Nephron progenitor cell (in vitro differentiated cells): Measurements from ENCODE around the gene GBP2.

ENCODE experiments used
- DNase-seq: peaks from one replicate; pipeline ENCODE4 v3.0.0; 2021
- H3K27ac Mint-ChIP-seq: 2 replicates; pipeline ENCODE4 v1.8.0; 2021; ENCODE audit warnings: mild to moderate bottlenecking, moderate library complexity, mixed read lengths
- H3K27me3 Mint-ChIP-seq: 2 replicates; pipeline ENCODE4 v1.8.0; 2021; ENCODE audit warnings: mild to moderate bottlenecking, low read depth, mixed read lengths; ENCODE audit not compliant: poor library complexity
- H3K36me3 Mint-ChIP-seq: 2 replicates; pipeline ENCODE4 v1.8.0; 2021; ENCODE audit warnings: low read depth, mixed read lengths
- H3K4me1 Mint-ChIP-seq: 2 replicates; pipeline ENCODE4 v1.8.0; 2021; ENCODE audit warnings: mixed read lengths
- H3K4me3 Mint-ChIP-seq: 2 replicates; pipeline ENCODE4 v1.8.0; 2021; ENCODE audit warnings: mild to moderate bottlenecking, moderate library complexity, mixed read lengths
- H3K9me3 Mint-ChIP-seq: 2 replicates; pipeline ENCODE4 v1.8.0; 2021; ENCODE audit warnings: mild to moderate bottlenecking, moderate library complexity, mixed read lengths
- CTCF ChIP-seq: fragments of 200-600 bp; sonication (generic); IDR thresholded peaks from 2 replicates; pipeline ENCODE4 v1.5.0; 2021; ENCODE audit warnings: antibody characterized with exemption

The GBP2 gene

GRCh38 chr1:89169166-89169565 is 43.3 kb upstream of the GBP2 start:
- no peak for DNase-seq
- no peak for TF ChIP-seq CTCF
- Mint-ChIP-seq H3K4me1 (no peaks in the 10 kb centered on the region), H3K9me3 (no peaks in the 10 kb centered on the region), H3K4me3 (no peak overlapping the region), H3K27ac (no peak overlapping the region), H3K36me3 (no peaks in the 10 kb centered on the region), H3K27me3 (peaks cover 3% of the 10 kb centered on the region)

GRCh38 chr1:89167590-89168230 is 41.8 kb upstream of the GBP2 start:
- DNase-seq, result no peak
- H3K9me3 Mint-ChIP-seq, result no peaks in the 10 kb centered on the region
- no peaks in the 10 kb centered on the region for H3K36me3 Mint-ChIP-seq
- peaks cover 3% of the 10 kb centered on the region for H3K27me3 Mint-ChIP-seq
- H3K4me1 Mint-ChIP-seq, result no peaks in the 10 kb centered on the region
- TF ChIP-seq CTCF, result no peak
- H3K4me3 Mint-ChIP-seq, result no peak overlapping the region
- H3K27ac Mint-ChIP-seq, result no peak overlapping the region

GRCh38 chr1:89166705-89167104 is 40.8 kb upstream of the GBP2 start:
- H3K36me3 Mint-ChIP-seq, result no peaks in the 10 kb centered on the region
- TF ChIP-seq CTCF, result no peak
- H3K27me3 Mint-ChIP-seq, result peaks cover 3% of the 10 kb centered on the region
- no peak overlapping the region for H3K4me3 Mint-ChIP-seq
- no peak for DNase-seq
- peaks cover 2% of the 10 kb centered on the region for H3K9me3 Mint-ChIP-seq
- H3K4me1 Mint-ChIP-seq, result no peaks in the 10 kb centered on the region
- no peak overlapping the region for H3K27ac Mint-ChIP-seq

GRCh38 chr1:89165811-89166210 is 39.9 kb upstream of the GBP2 start:
- H3K4me1 Mint-ChIP-seq, result no peaks in the 10 kb centered on the region
- H3K27me3 Mint-ChIP-seq, result peaks cover 3% of the 10 kb centered on the region
- TF ChIP-seq CTCF, result no peak
- no peak overlapping the region for H3K27ac Mint-ChIP-seq
- H3K9me3 Mint-ChIP-seq, result peaks cover 8% of the 10 kb centered on the region
- no peaks in the 10 kb centered on the region for H3K36me3 Mint-ChIP-seq
- no peak overlapping the region for H3K4me3 Mint-ChIP-seq
- DNase-seq, result no peak

- H3K9me3 Mint-ChIP-seq, result peaks cover 4% of the 10 kb centered on the region
These were observed 25.1 kb upstream of the GBP2 start for GRCh38 chr1:89151047-89151446.

More at GRCh38 chr1:89151047-89151446, 25.1 kb upstream of the GBP2 start:
- H3K36me3 Mint-ChIP-seq, result no peaks in the 10 kb centered on the region
- no peak for TF ChIP-seq CTCF
- H3K27me3 Mint-ChIP-seq, result peaks cover 15% of the 10 kb centered on the region
- no peak for DNase-seq
- no peak overlapping the region for H3K27ac Mint-ChIP-seq
- H3K4me3 Mint-ChIP-seq, result no peak overlapping the region
- no peaks in the 10 kb centered on the region for H3K4me1 Mint-ChIP-seq
